Spleen (tissue), 3 donors: ENCODE results near the gene PPP1CA.

Source experiments
- POLR2A ChIP-seq, 3 donors: fragments of 450-650 bp; IDR thresholded peaks; one replicate each; pipeline ENCODE4 v1.5.1; 2017; ENCODE audit warnings: antibody characterized with exemption in 3 of 3, mild to moderate bottlenecking in 1 of 3
- POLR2AphosphoS5 ChIP-seq, 3 donors: sonication (generic); formaldehyde crosslinking; IDR thresholded peaks; one replicate each; pipeline ENCODE4 v1.5.1; 2017; ENCODE audit warnings: antibody characterized with exemption in 3 of 3

DNA sequence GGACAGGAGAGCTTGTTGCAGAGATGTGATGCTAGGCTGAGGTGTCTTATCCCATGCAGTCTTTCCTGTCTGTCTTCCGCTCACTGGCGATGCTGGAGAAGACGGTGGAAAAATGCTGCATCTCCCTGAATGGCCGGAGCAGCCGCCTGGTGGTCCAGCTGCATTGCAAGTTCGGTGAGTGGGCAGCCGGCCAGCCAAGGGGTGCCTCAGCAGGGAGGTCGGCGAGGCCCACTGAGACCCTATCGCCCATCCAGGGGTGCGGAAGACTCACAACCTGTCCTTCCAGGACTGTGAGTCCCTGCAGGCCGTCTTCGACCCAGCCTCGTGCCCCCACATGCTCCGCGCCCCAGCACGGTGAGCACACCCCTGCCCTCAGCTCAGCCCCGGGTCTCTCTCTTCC is 8.2 kb downstream of the PPP1CA start:
- TF ChIP-seq POLR2A (IDR thresholded peaks at IDR 0.05) (no peak), POLR2AphosphoS5 (IDR thresholded peaks at IDR 0.05) (peak in 1 of 3 donors; percentile 15)
